Right lobe of liver (tissue), 6 donors: ENCODE data around the gene NDUFC2. TPM values are rescaled to one million over a fixed set of nuclear protein-coding genes. Genes with fewer than 3 reads are reported as not detected.
A peak's percentile ranks its signal among the peaks of the same experiment; 100 is the strongest.

ENCODE experiments used
- ATAC-seq, 4 donors: fragments of 200-7000 bp; cut with Tn5 transposase; one replicate each; pipeline ENCODE4 v1.9.1; 2020; ENCODE audit warnings: mild to moderate bottlenecking in 4 of 4, moderate library complexity in 4 of 4
- DNase-seq, 3 donors: peaks; one replicate each; pipeline ENCODE4 v3.0.0-alpha.2; 2020
- H3K27ac ChIP-seq, 3 donors: fragments of 200-600 bp; one replicate each; pipeline ENCODE4 v1.8.0; 2022
- H3K27me3 ChIP-seq, 2 donors: fragments of 200-600 bp; one replicate each; pipeline ENCODE4 v1.8.0; 2022
- H3K36me3 ChIP-seq, 4 donors: fragments of 200-600 bp; sonication (generic) in 1 of 4; one replicate each; pipeline versions ENCODE4 v1.5.1 to v1.8.0; 2017 to 2022; ENCODE audit warnings: control low read depth in 1 of 4
- H3K4me1 ChIP-seq, 4 donors: fragments of 200-600 bp; sonication (generic) in 1 of 4; one replicate each; pipeline versions ENCODE4 v1.5.1 to v1.8.0; 2017 to 2022; ENCODE audit warnings: control low read depth in 1 of 4
- H3K4me3 ChIP-seq, 3 donors: fragments of 200-600 bp; one replicate each; pipeline ENCODE4 v1.8.0; 2022
- H3K9me3 ChIP-seq, 4 donors: fragments of 200-600 bp; sonication (generic) in 1 of 4; one replicate each; pipeline versions ENCODE4 v1.5.1 to v1.8.0; 2017 to 2022; ENCODE audit warnings: control low read depth in 1 of 4
- CTCF ChIP-seq, 4 donors: fragments of 200-600 bp in 3 of 4; fragments of 450-650 bp in 1 of 4; IDR thresholded peaks; one replicate each; pipeline versions ENCODE4 v1.5.1 to v1.8.0; 2016 to 2022; ENCODE audit warnings: antibody characterized with exemption in 4 of 4, mild to moderate bottlenecking in 2 of 4
- POLR2A ChIP-seq: fragments of 450-650 bp; IDR thresholded peaks from one replicate; pipeline ENCODE4 v1.6.1; 2017; ENCODE audit warnings: antibody characterized with exemption, mild to moderate bottlenecking
- WGBS: methylation state at CpG from one replicate; pipeline ENCODE4 v1.1.6; 2018; ENCODE audit warnings: low coverage, low lambda C conversion rate; ENCODE audit not compliant: insufficient coverage; ENCODE audit errors: missing lambda C conversion rate; 5-methylcytosine and 5-hydroxymethylcytosine counted together
- intact Hi-C, 2 donors: fragments of 100-400 bp; cut with DNase I; formaldehyde crosslinking; loops; one replicate each; pipeline versions ENCODE4 v1.11.2 to v1.14.1; 2022
- total RNA-seq, 6 experiments: library from RNA; depleted of rRNA in 2 of 6; stranded (reverse); fragments of >200 nt in 2 of 6; fragmentation: NEBNext Ultra II Directional in 3 of 6; extraction: Animal tissue kit (Norgen Biotek cat#: 25700) in 3 of 6; gene quantifications; one replicate each; pipeline versions ENCODE4 v1.1.0 to v1.2.4, GENCODE V29; 2016 to 2023
- donor health status: DM: no; HTN: yes; CAD: no.
- donor health status: DM: no; HTN: no; CAD: no.
- donor health status: DM: no; HTN: no; CAD: no.
- donor health status: DM: no; HTN: yes; CAD: no.
- donor health status: DM: no; HTN: yes; CAD: no.

NDUFC2 gene
- total RNA-seq, 6 experiments from 2014 or later, result 105 to 265 (median 183) TPM

- TF ChIP-seq CTCF (IDR thresholded peaks at IDR 0.05) (no peak), POLR2A (no peak)
- intact Hi-C loops, result no loop called here
- DNase-seq, result no peak
- WGBS, result 91% methylated on average over 2 of the region's 2 CpGs
- no peak for ATAC-seq
- no peaks in the 10 kb centered on the region for H3K27me3 ChIP-seq
- H3K9me3 ChIP-seq, result no peaks in the 10 kb centered on the region
- peaks cover 0 to 7% (median 0%) of the 10 kb centered on the region in 4 donors for H3K36me3 ChIP-seq
- H3K4me3 ChIP-seq, result no peak overlapping the region
- H3K27ac ChIP-seq, result no peak overlapping the region
- H3K4me1 ChIP-seq, result no peaks in the 10 kb centered on the region
Observed at GRCh38 chr11:78110830-78111229, 31.2 kb upstream of the NDUFC2 start.

DNA sequence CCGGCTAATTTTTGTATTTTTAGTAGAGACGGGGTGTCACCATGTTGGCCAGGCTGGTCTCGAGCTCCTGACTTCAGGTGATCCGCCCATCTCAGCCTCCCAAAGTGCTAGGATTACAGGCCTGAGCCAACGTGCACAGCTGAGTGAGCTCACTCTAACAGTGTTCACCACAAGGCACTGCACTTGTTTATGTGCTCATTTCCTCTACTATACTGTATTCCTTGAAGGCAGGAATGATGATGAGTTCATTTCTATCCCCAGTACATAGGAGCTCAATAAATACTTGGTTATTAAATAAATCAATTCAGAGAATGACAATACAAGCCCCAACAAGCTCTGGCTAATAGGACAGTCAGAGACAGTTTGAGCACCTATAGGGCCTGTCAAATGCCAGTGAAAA is 30.7 kb upstream of the NDUFC2 start:
- no peak overlapping the region for H3K27ac ChIP-seq
- WGBS, result 85% methylated on average over 2 of the region's 5 CpGs

GRCh38 chr11:78109081-78110015 is 29.7 kb upstream of the NDUFC2 start:
- peaks cover 0 to 7% (median 0%) of the 10 kb centered on the region in 4 donors for H3K36me3 ChIP-seq
- intact Hi-C loops, result no loop called here

More for the DNA sequence above, 30.7 kb upstream of the NDUFC2 start:
- no peaks in the 10 kb centered on the region for H3K4me1 ChIP-seq
- H3K9me3 ChIP-seq, result no peaks in the 10 kb centered on the region
- no peak overlapping the region for H3K4me3 ChIP-seq
- no peaks in the 10 kb centered on the region for H3K27me3 ChIP-seq
- DNase-seq (no peak), ATAC-seq (no peak)
- intact Hi-C loops, result no loop called here
- H3K36me3 ChIP-seq, result peaks cover 0 to 7% (median 0%) of the 10 kb centered on the region in 4 donors
- TF ChIP-seq POLR2A (no peak), CTCF (IDR thresholded peaks at IDR 0.05) (no peak)

DNA sequence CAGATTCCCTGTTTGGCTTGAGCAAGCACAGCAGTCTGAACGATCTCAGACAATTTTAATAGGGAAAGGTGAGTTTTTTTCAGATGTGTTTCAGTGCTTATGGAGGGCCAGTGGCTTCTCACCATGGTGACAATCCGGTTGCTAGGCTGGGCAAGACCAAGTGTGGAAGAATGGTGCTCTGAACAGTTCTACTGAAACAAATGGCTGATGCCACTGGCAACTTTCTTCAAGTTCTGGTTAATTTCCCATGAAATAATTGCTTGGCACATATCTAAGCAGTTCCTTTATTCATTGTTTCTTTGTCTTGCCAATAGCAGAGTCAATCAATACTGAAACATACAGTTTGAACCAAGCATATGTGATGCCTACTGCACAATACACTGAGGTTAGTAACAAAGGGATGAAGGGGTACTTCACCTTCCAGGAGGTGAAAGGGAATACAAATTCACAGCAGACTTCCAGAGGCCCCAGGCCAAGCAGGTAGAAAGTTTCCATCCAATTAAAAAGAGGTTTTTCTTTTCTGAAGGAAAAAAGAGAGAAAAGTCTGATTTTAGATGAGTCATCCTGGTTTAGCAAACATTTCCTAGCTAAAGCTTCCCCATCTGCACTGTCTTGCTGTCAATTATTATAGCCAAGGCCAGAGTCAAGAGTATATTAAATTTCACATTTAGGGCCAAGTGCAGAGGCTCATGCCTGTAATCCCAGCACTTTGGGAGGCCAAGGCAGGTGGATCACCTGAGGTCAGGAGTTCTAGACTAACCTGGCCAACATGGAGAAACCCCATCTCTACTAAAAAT is 21.2 kb upstream of the NDUFC2 start:
- H3K36me3 ChIP-seq, result peaks cover 0 to 11% (median 0%) of the 10 kb centered on the region in 4 donors
- no peak overlapping the region for H3K27ac ChIP-seq
- DNase-seq, result no peak
- intact Hi-C loops, result no loop called here
- H3K4me1 ChIP-seq, result peaks cover 0 to 4% (median 0%) of the 10 kb centered on the region in 4 donors
- no peaks in the 10 kb centered on the region for H3K27me3 ChIP-seq
- no peak for TF ChIP-seq CTCF (IDR thresholded peaks at IDR 0.05)
- no peak for TF ChIP-seq POLR2A
- peak in 1 of 4 donors; percentile 77 for ATAC-seq
- 90% methylated on average over 2 of the region's 2 CpGs for WGBS
- H3K4me3 ChIP-seq, result no peak overlapping the region
- no peaks in the 10 kb centered on the region for H3K9me3 ChIP-seq

More at GRCh38 chr11:78109081-78110015, 29.7 kb upstream of the NDUFC2 start:
- no peaks in the 10 kb centered on the region for H3K27me3 ChIP-seq
- ATAC-seq (no peak), DNase-seq (no peak)
- H3K9me3 ChIP-seq, result no peaks in the 10 kb centered on the region
- H3K4me1 ChIP-seq, result no peaks in the 10 kb centered on the region
- H3K27ac ChIP-seq, result no peak overlapping the region
- WGBS, result 83% methylated on average over 2 of the region's 3 CpGs
- no peak overlapping the region for H3K4me3 ChIP-seq
- no peak for TF ChIP-seq CTCF (IDR thresholded peaks at IDR 0.05)
- no peak for TF ChIP-seq POLR2A
